ENCODE measurements around the gene GPT2.
"Not testable (repeated sequence)": the region's sequence is repeated elsewhere in the genome, so short reads cannot be mapped to it uniquely, and the experiment has no call there.

The GPT2 gene

DNA sequence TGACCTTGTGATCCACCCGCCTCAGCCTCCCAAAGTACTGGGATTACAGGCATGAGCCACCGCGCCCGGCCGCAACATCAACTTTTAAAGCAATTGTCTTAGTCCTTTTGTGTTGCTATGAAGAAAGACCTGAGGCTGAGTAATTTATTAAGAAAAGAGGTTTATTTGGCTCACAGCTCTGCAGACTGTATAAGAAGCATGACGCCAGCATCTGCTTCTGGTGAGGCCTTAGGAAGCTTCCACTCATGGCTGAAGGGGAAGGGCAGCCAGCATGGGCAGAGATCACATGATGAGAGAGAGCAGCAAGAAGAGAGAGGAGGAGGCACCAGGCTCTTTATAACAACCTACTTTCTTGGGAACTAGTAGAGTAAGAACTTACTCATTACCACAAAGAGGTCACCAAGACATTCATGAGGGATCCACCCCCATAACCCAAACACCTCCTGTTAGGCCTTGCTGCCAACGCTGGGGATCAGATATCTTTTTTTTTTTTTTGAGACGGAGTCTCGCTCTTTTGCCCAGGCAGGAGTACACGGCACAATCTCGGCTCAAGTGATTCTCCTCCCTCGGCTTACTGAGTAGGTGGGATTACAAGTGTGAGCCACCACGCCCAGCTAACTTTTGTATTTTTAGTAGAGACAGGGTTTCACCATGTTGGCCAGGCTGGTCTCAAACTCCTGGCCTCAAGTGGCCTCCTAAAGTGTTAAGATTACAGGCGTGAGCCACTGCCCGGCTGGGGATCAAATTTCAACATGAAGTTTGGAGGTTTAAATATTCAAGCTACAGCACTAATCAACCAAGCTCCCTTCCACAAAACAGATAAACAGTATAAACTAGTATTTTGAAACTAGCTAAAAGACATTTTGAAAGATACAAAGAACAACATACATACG lies 21.4 kb upstream of the GPT2 start:
- H3K4me1 ChIP-seq (ENCODE audit: control insufficient read depth in 5 of 5, insufficient read depth in 5 of 5, low read length in 5 of 5), result no peaks in the 10 kb centered on the region
- H3K27ac ChIP-seq (ENCODE audit: low read depth, low read length), result no peak overlapping the region
- H3K4me3 ChIP-seq (ENCODE audit: low read depth in 1 of 5, low read length in 5 of 5), result no peak overlapping the region
- no peak overlapping the region for H3K9ac ChIP-seq (ENCODE audit: low read length in 5 of 5)
- H3K36me3 ChIP-seq (ENCODE audit: control insufficient read depth in 5 of 5, insufficient read depth in 5 of 5, low read length in 5 of 5), result no peaks in the 10 kb centered on the region
- no peaks in the 10 kb centered on the region for H3K27me3 ChIP-seq (ENCODE audit: control insufficient read depth in 5 of 5, insufficient read depth in 4 of 5, low read length in 5 of 5)
- H3K9me3 ChIP-seq (ENCODE audit: control insufficient read depth in 5 of 5, low read length in 5 of 5), result no peaks in the 10 kb centered on the region

DNA sequence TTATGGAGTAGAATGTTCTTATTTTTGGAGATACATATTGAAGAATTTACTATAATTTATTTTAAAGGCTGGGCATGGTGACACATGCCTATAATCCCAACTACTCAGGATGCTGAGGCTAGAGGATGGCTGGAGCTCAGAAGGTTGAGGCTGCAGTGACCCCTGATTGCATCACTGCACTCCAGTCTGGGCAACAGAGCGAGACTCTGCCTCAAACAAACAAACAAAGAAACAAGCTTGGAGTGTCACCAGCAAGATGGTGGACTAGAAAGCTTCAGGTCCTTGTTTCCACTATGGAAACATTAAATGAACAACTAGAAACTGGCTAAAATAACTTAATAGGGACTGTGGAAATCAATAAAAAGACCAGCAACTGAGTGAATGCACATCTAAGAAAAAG lies 17.9 kb upstream of the GPT2 start:
- no peak overlapping the region for H3K4me3 ChIP-seq (ENCODE audit: low read depth in 1 of 5, low read length in 5 of 5)
- H3K9me3 ChIP-seq (ENCODE audit: control insufficient read depth in 5 of 5, low read length in 5 of 5), result no peaks in the 10 kb centered on the region
- no peaks in the 10 kb centered on the region for H3K4me1 ChIP-seq (ENCODE audit: control insufficient read depth in 5 of 5, insufficient read depth in 5 of 5, low read length in 5 of 5)
- H3K9ac ChIP-seq (ENCODE audit: low read length in 5 of 5), result no peak overlapping the region
- H3K36me3 ChIP-seq (ENCODE audit: control insufficient read depth in 5 of 5, insufficient read depth in 5 of 5, low read length in 5 of 5), result no peaks in the 10 kb centered on the region
- no peak overlapping the region for H3K27ac ChIP-seq (ENCODE audit: low read depth, low read length)
- no peaks in the 10 kb centered on the region for H3K27me3 ChIP-seq (ENCODE audit: control insufficient read depth in 5 of 5, insufficient read depth in 4 of 5, low read length in 5 of 5)

DNA sequence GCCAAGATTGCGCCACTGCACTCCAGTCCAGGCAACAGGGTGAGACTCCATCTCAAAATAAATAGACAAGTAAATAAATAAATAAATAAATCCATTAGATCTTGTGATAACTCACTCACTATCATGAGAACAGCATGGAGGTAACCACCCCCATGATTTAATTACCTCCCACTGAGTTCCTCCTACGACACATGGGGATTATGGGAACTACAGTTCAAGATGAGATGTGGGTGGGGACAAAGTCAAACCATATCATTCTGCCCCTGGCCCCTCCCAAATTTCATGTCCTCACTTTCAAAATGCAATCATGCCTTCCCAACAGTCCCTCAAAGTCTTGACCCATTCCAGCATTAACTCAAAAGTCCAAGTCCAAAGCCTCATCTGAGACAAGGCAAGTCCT lies 16.7 kb upstream of the GPT2 start:
- not testable (repeated sequence) for H3K9ac ChIP-seq (ENCODE audit: low read length in 5 of 5); H3K27me3 ChIP-seq (ENCODE audit: control insufficient read depth in 5 of 5, insufficient read depth in 4 of 5, low read length in 5 of 5); H3K36me3 ChIP-seq (ENCODE audit: control insufficient read depth in 5 of 5, insufficient read depth in 5 of 5, low read length in 5 of 5); H3K9me3 ChIP-seq (ENCODE audit: control insufficient read depth in 5 of 5, low read length in 5 of 5); H3K4me3 ChIP-seq (ENCODE audit: low read depth in 1 of 5, low read length in 5 of 5); H3K4me1 ChIP-seq (ENCODE audit: control insufficient read depth in 5 of 5, insufficient read depth in 5 of 5, low read length in 5 of 5); H3K27ac ChIP-seq (ENCODE audit: low read depth, low read length)

GRCh38 chr16:46868891-46869290 lies 15.3 kb upstream of the GPT2 start:
- not testable (repeated sequence) for H3K27me3 ChIP-seq (ENCODE audit: control insufficient read depth in 5 of 5, insufficient read depth in 4 of 5, low read length in 5 of 5); H3K4me3 ChIP-seq (ENCODE audit: low read depth in 1 of 5, low read length in 5 of 5); H3K9ac ChIP-seq (ENCODE audit: low read length in 5 of 5); H3K9me3 ChIP-seq (ENCODE audit: control insufficient read depth in 5 of 5, low read length in 5 of 5); H3K27ac ChIP-seq (ENCODE audit: low read depth, low read length); H3K36me3 ChIP-seq (ENCODE audit: control insufficient read depth in 5 of 5, insufficient read depth in 5 of 5, low read length in 5 of 5); H3K4me1 ChIP-seq (ENCODE audit: control insufficient read depth in 5 of 5, insufficient read depth in 5 of 5, low read length in 5 of 5)

- no peak overlapping the region for H3K4me3 ChIP-seq (ENCODE audit: low read depth in 1 of 5, low read length in 5 of 5)
- no peaks in the 10 kb centered on the region for H3K36me3 ChIP-seq (ENCODE audit: control insufficient read depth in 5 of 5, insufficient read depth in 5 of 5, low read length in 5 of 5)
- no peak overlapping the region for H3K9ac ChIP-seq (ENCODE audit: low read length in 5 of 5)
- no peaks in the 10 kb centered on the region for H3K9me3 ChIP-seq (ENCODE audit: control insufficient read depth in 5 of 5, low read length in 5 of 5)
- no peak overlapping the region for H3K27ac ChIP-seq (ENCODE audit: low read depth, low read length)
- peaks cover 0 to 8% (median 6%) of the 10 kb centered on the region in 5 donors for H3K4me1 ChIP-seq (ENCODE audit: control insufficient read depth in 5 of 5, insufficient read depth in 5 of 5, low read length in 5 of 5)
- H3K27me3 ChIP-seq (ENCODE audit: control insufficient read depth in 5 of 5, insufficient read depth in 4 of 5, low read length in 5 of 5), result no peaks in the 10 kb centered on the region
Observed at GRCh38 chr16:46871597-46871996, 12.6 kb upstream of the GPT2 start.

- Histone ChIP-seq H3K9me3 (ENCODE audit: control insufficient read depth in 5 of 5, low read length in 5 of 5) (no peaks in the 10 kb centered on the region), H3K9ac (ENCODE audit: low read length in 5 of 5) (no peak overlapping the region), H3K36me3 (ENCODE audit: control insufficient read depth in 5 of 5, insufficient read depth in 5 of 5, low read length in 5 of 5) (no peaks in the 10 kb centered on the region), H3K27ac (ENCODE audit: low read depth, low read length) (no peak overlapping the region), H3K4me3 (ENCODE audit: low read depth in 1 of 5, low read length in 5 of 5) (no peak overlapping the region), H3K27me3 (ENCODE audit: control insufficient read depth in 5 of 5, insufficient read depth in 4 of 5, low read length in 5 of 5) (no peaks in the 10 kb centered on the region), H3K4me1 (ENCODE audit: control insufficient read depth in 5 of 5, insufficient read depth in 5 of 5, low read length in 5 of 5) (peaks cover 0 to 8% (median 6%) of the 10 kb centered on the region in 5 donors)
Observed at GRCh38 chr16:46873201-46873600, 11.0 kb upstream of the GPT2 start.

DNA sequence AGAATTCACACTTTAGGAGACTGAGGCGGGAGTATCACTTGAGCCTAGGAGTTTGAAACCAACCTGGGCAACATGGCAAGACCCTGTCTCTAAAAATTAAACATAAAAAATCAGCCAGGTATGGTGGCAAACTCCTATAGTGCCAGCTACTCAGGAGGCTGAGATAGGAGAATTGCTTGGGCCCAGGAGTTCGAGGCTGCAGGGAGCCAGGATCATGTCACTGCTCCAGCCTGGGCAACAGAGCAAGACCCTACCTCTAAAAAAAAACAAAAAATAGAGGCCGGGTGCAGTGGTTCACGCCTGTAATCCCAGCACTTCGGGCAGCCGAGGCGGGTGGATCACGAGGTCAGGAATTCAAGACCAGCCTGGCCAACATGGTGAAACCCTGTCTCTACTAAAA lies 8.9 kb upstream of the GPT2 start:
- H3K9me3 ChIP-seq (ENCODE audit: control insufficient read depth in 5 of 5, low read length in 5 of 5), result no peaks in the 10 kb centered on the region
- H3K4me1 ChIP-seq (ENCODE audit: control insufficient read depth in 5 of 5, insufficient read depth in 5 of 5, low read length in 5 of 5), result peaks cover 0 to 8% (median 6%) of the 10 kb centered on the region in 5 donors
- H3K9ac ChIP-seq (ENCODE audit: low read length in 5 of 5), result no peak overlapping the region
- no peak overlapping the region for H3K27ac ChIP-seq (ENCODE audit: low read depth, low read length)
- H3K36me3 ChIP-seq (ENCODE audit: control insufficient read depth in 5 of 5, insufficient read depth in 5 of 5, low read length in 5 of 5), result no peaks in the 10 kb centered on the region
- no peak overlapping the region for H3K4me3 ChIP-seq (ENCODE audit: low read depth in 1 of 5, low read length in 5 of 5)
- no peaks in the 10 kb centered on the region for H3K27me3 ChIP-seq (ENCODE audit: control insufficient read depth in 5 of 5, insufficient read depth in 4 of 5, low read length in 5 of 5)

- no peaks in the 10 kb centered on the region for H3K9me3 ChIP-seq (ENCODE audit: control insufficient read depth in 5 of 5, low read length in 5 of 5)
- no peak overlapping the region for H3K9ac ChIP-seq (ENCODE audit: low read length in 5 of 5)
- H3K4me1 ChIP-seq (ENCODE audit: control insufficient read depth in 5 of 5, insufficient read depth in 5 of 5, low read length in 5 of 5), result peaks cover 0 to 51% (median 42%) of the 10 kb centered on the region in 5 donors
- H3K27ac ChIP-seq (ENCODE audit: low read depth, low read length), result peak overlapping the region; percentile 30
- no peaks in the 10 kb centered on the region for H3K36me3 ChIP-seq (ENCODE audit: control insufficient read depth in 5 of 5, insufficient read depth in 5 of 5, low read length in 5 of 5)
- no peaks in the 10 kb centered on the region for H3K27me3 ChIP-seq (ENCODE audit: control insufficient read depth in 5 of 5, insufficient read depth in 4 of 5, low read length in 5 of 5)
- H3K4me3 ChIP-seq (ENCODE audit: low read depth in 1 of 5, low read length in 5 of 5), result no peak overlapping the region
Observed at GRCh38 chr16:46882304-46882939, 1.7 kb upstream of the GPT2 start.

DNA sequence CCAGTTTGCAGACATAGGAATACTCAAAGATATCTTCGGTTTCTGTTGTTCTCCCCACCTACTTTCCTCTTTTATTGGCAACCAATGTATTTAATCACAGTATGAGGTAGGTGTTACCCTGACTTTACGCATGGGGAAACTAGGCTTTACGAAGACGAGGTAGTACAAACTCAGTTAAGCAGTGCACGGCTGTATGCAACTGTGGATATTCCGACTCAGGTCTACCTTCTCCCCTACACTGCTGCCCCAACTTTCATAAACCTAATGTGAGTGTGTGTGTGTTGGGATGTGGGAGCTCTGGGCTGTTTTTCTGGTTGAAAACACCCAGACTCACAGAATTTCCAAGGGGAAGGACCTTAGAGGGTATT lies 1.2 kb upstream of the GPT2 start:
- no peaks in the 10 kb centered on the region for H3K9me3 ChIP-seq (ENCODE audit: control insufficient read depth in 5 of 5, low read length in 5 of 5)
- peaks cover 0 to 55% (median 47%) of the 10 kb centered on the region in 5 donors for H3K4me1 ChIP-seq (ENCODE audit: control insufficient read depth in 5 of 5, insufficient read depth in 5 of 5, low read length in 5 of 5)
- H3K9ac ChIP-seq (ENCODE audit: low read length in 5 of 5), result no peak overlapping the region
- H3K27ac ChIP-seq (ENCODE audit: low read depth, low read length), result peak overlapping the region; percentile 65
- no peaks in the 10 kb centered on the region for H3K27me3 ChIP-seq (ENCODE audit: control insufficient read depth in 5 of 5, insufficient read depth in 4 of 5, low read length in 5 of 5)
- no peaks in the 10 kb centered on the region for H3K36me3 ChIP-seq (ENCODE audit: control insufficient read depth in 5 of 5, insufficient read depth in 5 of 5, low read length in 5 of 5)
- H3K4me3 ChIP-seq (ENCODE audit: low read depth in 1 of 5, low read length in 5 of 5), result no peak overlapping the region

DNA sequence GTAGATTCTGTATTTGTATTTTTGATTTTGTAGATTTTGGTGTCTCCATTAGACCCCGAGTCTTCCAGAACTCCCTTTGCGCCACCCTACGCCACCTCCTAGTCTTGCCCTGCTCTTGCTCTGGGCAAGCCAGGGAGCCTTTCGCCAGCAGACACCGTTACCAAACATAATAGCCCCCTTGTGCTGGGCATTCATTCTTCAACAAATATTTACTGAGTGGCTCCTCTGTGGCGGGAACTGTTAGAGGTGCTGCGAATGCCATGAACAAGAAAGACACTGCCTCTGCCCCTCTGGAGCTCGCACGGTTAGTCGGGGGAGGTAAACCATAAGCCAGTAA lies 841 bp upstream of the GPT2 start:
- Histone ChIP-seq H3K4me3 (ENCODE audit: low read depth in 1 of 5, low read length in 5 of 5) (peak overlapping the region; percentile 71 to 96 (median 92)), H3K9me3 (ENCODE audit: control insufficient read depth in 5 of 5, low read length in 5 of 5) (no peaks in the 10 kb centered on the region), H3K27me3 (ENCODE audit: control insufficient read depth in 5 of 5, insufficient read depth in 4 of 5, low read length in 5 of 5) (no peaks in the 10 kb centered on the region), H3K9ac (ENCODE audit: low read length in 5 of 5) (peak overlapping the region in 4 of 5 donors; percentile 47 to 83 (median 65)), H3K36me3 (ENCODE audit: control insufficient read depth in 5 of 5, insufficient read depth in 5 of 5, low read length in 5 of 5) (no peaks in the 10 kb centered on the region), H3K4me1 (ENCODE audit: control insufficient read depth in 5 of 5, insufficient read depth in 5 of 5, low read length in 5 of 5) (peaks cover 0 to 57% (median 48%) of the 10 kb centered on the region in 5 donors), H3K27ac (ENCODE audit: low read depth, low read length) (peak overlapping the region; percentile 65)
